ENCODE data around the gene GTPBP2. TPM values are rescaled to one million over a fixed set of nuclear protein-coding genes. Genes with fewer than 3 reads are reported as not detected.

The GTPBP2 gene
- total and polyA plus RNA-seq, 10 of the 15 experiments (the other 5 are each of a cell fraction or from before 2014, with no cell fraction given), result 5.9 to 63.4 (median 39.8) TPM

GRCh38 chr6:43629505-43630300, 639 bp upstream of the GTPBP2 start:
- Histone ChIP-seq H3K4me1 (ENCODE audit: control insufficient read depth, insufficient read depth, low read length) (peaks cover 20% of the 10 kb centered on the region), H3K9ac (ENCODE audit: control insufficient read depth, insufficient read depth, low read length) (peak overlapping the region; percentile 97), H3K4me3 (peak overlapping the region; percentile 80), H3K27me3 (replicated peaks in 1 of 2; ENCODE audit: control insufficient read depth in 2 of 2, insufficient read depth in 2 of 2, low read length in 1 of 2) (no peaks in the 10 kb centered on the region), H3K9me3 (replicated peaks; ENCODE audit: control insufficient read depth, insufficient read depth, low read length) (no peaks in the 10 kb centered on the region), H3K79me2 (ENCODE audit: control insufficient read depth, insufficient read depth, low read length) (peaks cover 22% of the 10 kb centered on the region), H3K27ac (ENCODE audit: control insufficient read depth, insufficient read depth) (peak overlapping the region; percentile 99), H2AFZ (ENCODE audit: control insufficient read depth, low read depth, low read length) (peak overlapping the region; percentile 92), H3K4me2 (ENCODE audit: control insufficient read depth, insufficient read depth) (peak overlapping the region; percentile 99), H3K36me3 (ENCODE audit: control insufficient read depth in 2 of 2, insufficient read depth in 2 of 2, low read length in 1 of 2) (peaks cover 3 to 15% of the 10 kb centered on the region in 2 experiments), H4K20me1 (ENCODE audit: control insufficient read depth, insufficient read depth) (no peaks in the 10 kb centered on the region)
- RAD21 ChIA-PET (ENCODE audit: unreplicated experiment), result interaction anchor here (0.7 to 1.9 kb wide), 14 partner anchors 9 to 444 kb away, joined by 3 to 9 read pairs (median 4); partner anchors contain the start of genes MRPS18A, POLH, VEGFA and XPO5
- POLR2A ChIA-PET, result interaction anchor here (0.6 to 2.9 kb wide), 25 partner anchors 9 to 590 kb away, joined by 3 to 16 read pairs (median 4); partner anchors contain the start of genes DNPH1, KLC4, MRPL2 and MRPS18A
- DNase-seq (ENCODE audit: low read depth, low spot score) (peak; percentile 96), ATAC-seq (peak; percentile 86), FAIRE-seq (peak; percentile 100)
- in situ Hi-C loops (cut with MboI) (no loop called here), intact Hi-C loops (cut with micrococcal nuclease; ENCODE audit: unreplicated experiment) (no loop called here)
- WGBS (ENCODE audit: insufficient coverage, insufficient replicate concordance, low lambda C conversion rate, missing lambda C conversion rate), result 1% methylated on average over 41 of the region's 41 CpGs
- CTCF ChIA-PET, result interaction anchor here (0.7 to 2.3 kb wide), 12 partner anchors 10 to 638 kb away, joined by 3 to 16 read pairs (median 6); partner anchors contain the start of genes POLR1C, RSPH9 and YIPF3
- BruUV-seq (replicated peaks), result TSS peak; percentile 83
- SMC1A ChIA-PET (ENCODE audit: uncharacterized antibody, unreplicated experiment), result interaction anchor here (0.5 to 2.1 kb wide), 14 partner anchors 11 to 1434 kb away, joined by 3 to 7 read pairs (median 3); partner anchors contain the start of genes PPP2R5D and RSPH9
- TF ChIP-seq HCFC1 (IDR thresholded peaks at IDR 0.05; ENCODE audit: low read length), result no peak
- peak; percentile 47; the same call in 1 of the 2 replicates for TF ChIP-seq PML (IDR thresholded peaks at IDR 0.05; ENCODE audit: low read length)
- TF ChIP-seq POLR2AphosphoS2 (IDR thresholded peaks at IDR 0.05; ENCODE audit: low read depth, low read length), result peak; percentile 28; the same call in 1 of the 2 replicates
- TF ChIP-seq PAX5 (IDR thresholded peaks at IDR 0.05; ENCODE audit: borderline replicate concordance, low read depth, low read length), result 0 out of 2 replicates have a peak, but pooled peaks have one; percentile 13
- TF ChIP-seq PAX8 (IDR thresholded peaks at IDR 0.05), result no peak
- TF ChIP-seq LARP7 (IDR thresholded peaks at IDR 0.05), result peak; percentile 62; the same call in 1 of the 2 replicates
- TF ChIP-seq POLR2A (IDR thresholded peaks at IDR 0.05; ENCODE audit: low read depth, low read length), result peak; percentile 83
- TF ChIP-seq RELA (IDR thresholded peaks at IDR 0.05; ENCODE audit: borderline replicate concordance, partially characterized antibody), result peak; percentile 70
- TF ChIP-seq CUX1 (IDR thresholded peaks at IDR 0.05; ENCODE audit: insufficient replicate concordance, low read depth, low read length), result peak; percentile 46
- peak; percentile 53; the same call in 1 of the 2 replicates for TF ChIP-seq ZNF687 (IDR thresholded peaks at IDR 0.05)
- TF ChIP-seq ATF2 (IDR thresholded peaks at IDR 0.05; ENCODE audit: low read length), result no peak

Measured in GM12878 (cell line).